ENCODE data around the gene RAB34.

Gene RAB34

DNA sequence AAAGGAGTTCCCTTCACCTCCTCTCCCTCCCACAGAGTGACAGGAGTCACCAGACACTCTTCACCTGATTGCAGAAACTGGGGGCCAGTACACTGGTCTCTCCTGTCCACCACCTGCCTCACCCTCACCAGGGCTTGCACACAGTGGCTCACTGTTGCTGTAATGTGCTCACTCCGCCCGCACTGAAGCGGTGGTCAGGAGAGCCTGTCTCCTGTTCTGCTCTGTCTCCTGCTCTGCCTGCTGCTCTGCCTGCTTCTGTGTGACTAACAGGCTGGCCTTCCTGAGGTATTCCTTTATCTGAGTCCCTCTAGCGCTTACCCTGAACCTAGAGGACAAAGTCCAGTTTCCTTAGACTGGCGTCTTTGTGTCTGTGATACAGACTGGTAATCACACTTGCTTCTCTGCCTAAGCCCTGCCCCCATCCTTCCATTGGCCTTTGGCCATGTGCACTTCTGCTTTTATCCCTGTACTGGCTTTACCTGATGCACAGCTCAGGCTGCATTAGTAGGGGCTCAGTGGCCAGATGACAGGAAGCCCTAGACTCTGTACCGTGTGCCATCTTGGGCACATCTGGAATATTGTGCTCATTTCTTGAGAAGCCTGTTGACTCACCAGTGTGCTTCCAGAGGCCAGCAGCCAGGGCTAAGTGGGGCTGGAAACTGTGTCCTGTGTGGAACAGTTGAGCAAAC lies 19.3 kb downstream of the RAB34 start:
- POLR2A ChIA-PET (ENCODE audit: low non-redundant PET), result no interaction called here
- no peak overlapping the region for H3K27ac ChIP-seq
- CTCF ChIA-PET, result no interaction called here
- TF ChIP-seq, protein P1, sequence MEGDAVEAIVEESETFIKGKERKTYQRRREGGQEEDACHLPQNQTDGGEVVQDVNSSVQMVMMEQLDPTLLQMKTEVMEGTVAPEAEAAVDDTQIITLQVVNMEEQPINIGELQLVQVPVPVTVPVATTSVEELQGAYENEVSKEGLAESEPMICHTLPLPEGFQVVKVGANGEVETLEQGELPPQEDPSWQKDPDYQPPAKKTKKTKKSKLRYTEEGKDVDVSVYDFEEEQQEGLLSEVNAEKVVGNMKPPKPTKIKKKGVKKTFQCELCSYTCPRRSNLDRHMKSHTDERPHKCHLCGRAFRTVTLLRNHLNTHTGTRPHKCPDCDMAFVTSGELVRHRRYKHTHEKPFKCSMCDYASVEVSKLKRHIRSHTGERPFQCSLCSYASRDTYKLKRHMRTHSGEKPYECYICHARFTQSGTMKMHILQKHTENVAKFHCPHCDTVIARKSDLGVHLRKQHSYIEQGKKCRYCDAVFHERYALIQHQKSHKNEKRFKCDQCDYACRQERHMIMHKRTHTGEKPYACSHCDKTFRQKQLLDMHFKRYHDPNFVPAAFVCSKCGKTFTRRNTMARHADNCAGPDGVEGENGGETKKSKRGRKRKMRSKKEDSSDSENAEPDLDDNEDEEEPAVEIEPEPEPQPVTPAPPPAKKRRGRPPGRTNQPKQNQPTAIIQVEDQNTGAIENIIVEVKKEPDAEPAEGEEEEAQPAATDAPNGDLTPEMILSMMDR (conservative IDR thresholded peaks at IDR 0.05; ENCODE audit: low read depth), result no peak
- no peak for DNase-seq (ENCODE audit: low spot score)

DNA sequence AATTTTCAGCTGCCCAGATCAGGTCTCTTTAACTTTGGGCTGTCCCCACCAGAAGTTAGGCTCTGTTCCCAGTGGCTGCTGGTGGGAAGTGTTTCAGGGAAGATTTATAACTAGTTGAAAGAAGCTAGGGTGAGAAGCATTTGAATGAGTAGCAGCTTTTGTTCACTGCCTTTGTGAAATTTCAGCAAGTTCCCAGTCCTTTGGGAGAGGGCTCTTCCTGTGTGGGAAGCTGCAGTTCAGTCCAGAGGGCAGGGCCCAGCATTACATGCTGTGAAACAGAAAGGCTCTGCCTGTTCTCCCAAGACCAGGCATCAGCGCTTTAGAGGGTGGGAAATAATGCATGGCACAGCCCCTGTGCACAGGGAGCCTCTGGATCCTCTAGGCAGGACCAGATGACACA lies 23.8 kb downstream of the RAB34 start:
- no peak overlapping the region for H3K27ac ChIP-seq
- ChIA-PET POLR2A (ENCODE audit: low non-redundant PET) (no interaction called here), CTCF (interaction anchor here (0.6 kb wide), 1 partner anchor 23 kb away, joined by 4 read pairs; no protein-coding TSS in a partner anchor)
- DNase-seq (ENCODE audit: low spot score), result no peak
- TF ChIP-seq, protein P1 (conservative IDR thresholded peaks at IDR 0.05; ENCODE audit: low read depth), result no peak

DNA sequence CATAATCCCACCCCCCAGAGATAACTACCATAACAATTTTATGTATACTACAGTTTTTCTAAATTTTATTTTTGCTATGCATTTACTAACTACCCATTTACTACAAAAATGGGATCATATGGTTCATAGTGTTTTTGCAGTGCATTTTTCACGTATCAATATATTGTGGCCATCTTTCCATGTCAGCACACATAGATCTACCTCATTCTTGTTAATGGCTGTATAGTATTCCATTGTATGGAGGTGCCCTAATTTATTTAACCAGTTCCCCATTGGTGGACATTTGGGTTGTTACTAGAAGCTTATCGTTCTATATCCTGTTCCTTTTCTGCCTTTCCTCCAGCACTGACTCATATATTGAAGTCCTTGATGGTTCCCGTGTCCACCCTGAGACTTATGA lies 28.7 kb downstream of the RAB34 start:
- H3K27ac ChIP-seq, result no peak overlapping the region
- CTCF ChIA-PET, result no interaction called here
- DNase-seq (ENCODE audit: low spot score), result no peak
- TF ChIP-seq, protein P1 (conservative IDR thresholded peaks at IDR 0.05; ENCODE audit: low read depth), result no peak
- POLR2A ChIA-PET (ENCODE audit: low non-redundant PET), result interaction anchor here (0.5 kb wide), 1 partner anchor 38 kb away, joined by 5 read pairs; no protein-coding TSS in a partner anchor

DNA sequence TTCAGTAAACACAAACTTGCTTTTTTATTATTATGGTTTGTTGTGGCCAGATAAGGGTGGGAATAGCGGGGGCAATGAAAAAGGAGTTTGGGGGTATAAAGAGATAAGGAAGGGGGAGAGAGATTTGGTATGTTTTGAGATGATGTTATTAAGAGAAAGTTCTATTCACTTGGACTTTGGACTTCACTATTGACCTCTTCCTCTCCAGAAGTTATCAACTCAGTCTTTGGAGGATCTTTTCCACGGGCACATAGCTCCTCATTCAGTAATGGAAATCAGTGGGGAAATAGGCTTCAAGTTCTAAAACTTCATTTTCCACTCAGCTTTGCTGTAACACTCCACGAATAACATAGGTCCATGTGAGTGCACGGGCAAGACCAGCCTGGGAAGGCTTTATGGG lies 29.2 kb downstream of the RAB34 start:
- DNase-seq (ENCODE audit: low spot score), result no peak
- ChIA-PET POLR2A (ENCODE audit: low non-redundant PET) (no interaction called here), CTCF (no interaction called here)
- no peak overlapping the region for H3K27ac ChIP-seq
- TF ChIP-seq, protein P1 (conservative IDR thresholded peaks at IDR 0.05; ENCODE audit: low read depth), result no peak

DNA sequence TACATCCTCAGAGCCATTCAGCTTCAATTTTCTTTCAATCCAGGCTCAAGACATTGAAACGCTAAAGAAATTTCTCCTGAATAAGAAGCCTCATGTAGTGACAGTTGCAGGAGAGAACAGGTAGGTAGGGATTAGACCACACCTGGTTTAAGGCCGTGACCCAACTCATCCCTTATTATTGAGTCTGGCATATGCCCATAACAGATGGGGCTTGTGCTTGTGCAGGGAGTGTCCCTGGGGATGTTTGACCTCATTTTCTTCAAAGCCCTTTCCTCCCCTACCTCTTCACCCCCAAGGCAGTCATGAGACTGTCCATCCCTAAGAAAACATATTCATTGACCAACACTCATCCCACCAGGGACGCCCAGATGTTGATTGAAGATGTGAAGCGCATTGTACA lies 31.4 kb downstream of the RAB34 start:
- CTCF ChIA-PET, result interaction anchor here (0.6 kb wide), 1 partner anchor 39 kb away, joined by 6 read pairs; no protein-coding TSS in a partner anchor
- H3K27ac ChIP-seq, result no peak overlapping the region
- POLR2A ChIA-PET (ENCODE audit: low non-redundant PET), result no interaction called here
- no peak for DNase-seq (ENCODE audit: low spot score)
- TF ChIP-seq, protein P1 (conservative IDR thresholded peaks at IDR 0.05; ENCODE audit: low read depth), result no peak

DNA sequence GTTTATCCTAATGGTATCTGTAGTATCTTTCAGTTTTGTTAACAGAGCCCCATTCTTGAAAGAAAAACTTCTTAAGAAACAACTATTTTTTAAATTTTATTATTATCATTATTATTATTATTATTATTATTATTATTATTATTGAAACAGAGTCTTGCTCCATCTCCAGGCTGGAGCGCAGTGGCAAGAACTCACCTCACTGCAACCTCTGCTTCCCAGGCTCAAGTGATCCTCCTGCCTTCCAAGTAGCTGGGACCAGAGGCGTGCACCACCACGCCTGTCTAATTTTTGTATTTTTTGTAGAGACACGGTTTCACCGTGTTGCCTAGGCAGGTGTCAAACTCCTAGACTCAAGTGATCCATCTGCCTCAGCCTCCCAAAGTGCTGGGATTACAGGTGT lies 32.3 kb downstream of the RAB34 start:
- TF ChIP-seq, protein P1 (conservative IDR thresholded peaks at IDR 0.05; ENCODE audit: low read depth), result no peak
- no peak overlapping the region for H3K27ac ChIP-seq
- POLR2A ChIA-PET (ENCODE audit: low non-redundant PET), result no interaction called here
- DNase-seq (ENCODE audit: low spot score), result no peak
- CTCF ChIA-PET, result interaction anchor here (0.6 kb wide), 1 partner anchor 10 kb away, joined by 3 read pairs; no protein-coding TSS in a partner anchor
